ENCODE results near the gene NAT8L. TPM values are rescaled to one million over a fixed set of nuclear protein-coding genes. Genes with fewer than 3 reads are reported as not detected.

The NAT8L gene
- total RNA-seq, 1 experiment from 2014 or later = 13.9 TPM

- no peaks in the 10 kb centered on the region for H3K9me3 ChIP-seq (ENCODE audit: control insufficient read depth, low read depth, low read length)
- Mint-ChIP-seq H3K27me3 (ENCODE audit: low read depth) (peaks cover 12% of the 10 kb centered on the region), H3K4me1 (no peaks in the 10 kb centered on the region), H3K36me3 (ENCODE audit: insufficient read depth in 1 of 3, low read depth in 3 of 3) (peaks cover under 1 to 4% (median 2%) of the 10 kb centered on the region in 3 experiments; a peak in 5 of 7 replicates), H3K4me3 (no peak overlapping the region), H3K27ac (no peak overlapping the region), H3K9me3 (peaks cover 18 to 20% of the 10 kb centered on the region in 2 experiments)
- no peaks in the 10 kb centered on the region for H3K27me3 ChIP-seq (ENCODE audit: insufficient read depth, low read length)
- no peak overlapping the region for H2BK120ac ChIP-seq (ENCODE audit: low read depth, low read length, poor library complexity, severe bottlenecking)
- no peak overlapping the region for H3T11ph ChIP-seq (ENCODE audit: low read length)
- no peak for TF ChIP-seq CTCF (conservative IDR thresholded peaks at IDR 0.05)
- no peak overlapping the region for H4K8ac ChIP-seq (replicated peaks; ENCODE audit: insufficient read length, low read depth, low read length)
- H2BK20ac ChIP-seq (ENCODE audit: low read depth, low read length, poor library complexity, severe bottlenecking) = no peak overlapping the region
- H2BK12ac ChIP-seq (ENCODE audit: insufficient read length, low read depth, low read length) = no peak overlapping the region
- H3K9ac ChIP-seq (ENCODE audit: extremely low read depth, insufficient read length, low read length) = no peak overlapping the region
- H3K27ac ChIP-seq (ENCODE audit: insufficient read length, low read depth, low read length) = no peak overlapping the region
- no peak overlapping the region for H2AFZ ChIP-seq (ENCODE audit: low read length)
- H2AK5ac ChIP-seq (ENCODE audit: insufficient read length, low read length) = no peak overlapping the region
- no peak overlapping the region for H2BK5ac ChIP-seq (ENCODE audit: insufficient read length, low read length)
- H4K5ac ChIP-seq (ENCODE audit: insufficient read length, low read depth, low read length) = no peak overlapping the region
- H3K4ac ChIP-seq (ENCODE audit: low read depth, low read length) = no peak overlapping the region
- H3K23me2 ChIP-seq (ENCODE audit: insufficient read length, low read depth, low read length, poor library complexity, severe bottlenecking) = no peaks in the 10 kb centered on the region
- no peak overlapping the region for H3K23ac ChIP-seq (ENCODE audit: insufficient read length, low read depth, low read length)
- no peak overlapping the region for H4K91ac ChIP-seq (ENCODE audit: insufficient read length, low read depth, low read length)
- no peak overlapping the region for H3K18ac ChIP-seq (ENCODE audit: insufficient read length, low read depth, low read length)
- H4K20me1 ChIP-seq (ENCODE audit: control insufficient read depth, insufficient read depth, insufficient read length) = no peaks in the 10 kb centered on the region
- no peak overlapping the region for H3K14ac ChIP-seq (ENCODE audit: insufficient read depth, low read length)
- no CpG with 5 or more reads among the region's 7 CpGs for WGBS (ENCODE audit: extremely low coverage, insufficient read length, low lambda C conversion rate)
- no peaks in the 10 kb centered on the region for H3K79me1 ChIP-seq (ENCODE audit: insufficient read depth, low read depth, low read length, poor library complexity, severe bottlenecking)
- H3K4me2 ChIP-seq (ENCODE audit: insufficient read depth, insufficient read length, low read length) = no peak overlapping the region
- H3K56ac ChIP-seq (ENCODE audit: insufficient read length, low read depth, low read length) = no peak overlapping the region
- no peak for DNase-seq
- H3K4me1 ChIP-seq (ENCODE audit: insufficient read depth, low read length) = no peaks in the 10 kb centered on the region
- no peak overlapping the region for H2BK15ac ChIP-seq (ENCODE audit: low read depth, low read length)
- H3K79me2 ChIP-seq (ENCODE audit: insufficient read depth, low read length) = no peaks in the 10 kb centered on the region
Measured at GRCh38 chr4:2101346-2102044, 42.4 kb downstream of the NAT8L start.

Measured in H9 (cell line).